ENCODE results near the gene EIF4A3. TPM values are rescaled to one million over a fixed set of nuclear protein-coding genes. Genes with fewer than 3 reads are reported as not detected.

EIF4A3 gene
- total RNA-seq, 1 experiment from 2014 or later = 155 TPM

DNA sequence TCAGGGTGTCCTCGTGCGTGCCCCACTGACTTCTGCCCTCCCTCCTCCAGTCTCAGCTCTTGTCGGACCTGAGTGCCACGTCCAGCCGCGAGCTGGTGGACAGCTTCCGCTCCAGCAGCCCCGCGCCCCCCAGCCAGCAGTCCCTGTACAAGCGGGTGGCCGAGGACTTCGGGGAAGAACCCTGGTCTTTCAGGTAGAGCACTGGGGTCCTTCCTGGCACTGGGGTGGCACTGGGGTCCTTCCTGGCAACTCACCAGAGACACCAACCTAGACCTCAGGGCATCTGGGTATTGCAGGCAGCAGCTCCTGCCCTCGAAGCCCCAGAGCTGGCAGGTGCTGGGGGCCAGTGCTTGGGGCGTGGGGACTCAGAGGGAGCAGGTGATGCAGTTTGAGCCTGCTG, 48.2 kb upstream of the EIF4A3 start:
- POLR2A ChIA-PET (ENCODE audit: low non-redundant PET) = no interaction called here
- Histone ChIP-seq H3K4me1 (ENCODE audit: insufficient read depth, low read length, poor library complexity, severe bottlenecking) (no peaks in the 10 kb centered on the region), H3K9me3 (ENCODE audit: low read depth, low read length, poor library complexity, severe bottlenecking) (no peaks in the 10 kb centered on the region), H3K36me3 (ENCODE audit: insufficient read depth, low read length, poor library complexity, severe bottlenecking) (no peaks in the 10 kb centered on the region), H3K27ac (ENCODE audit: low read depth, low read length, poor library complexity, severe bottlenecking) (no peak overlapping the region), H3K4me3 (ENCODE audit: low read depth, low read length, poor library complexity, severe bottlenecking) (no peak overlapping the region), H3K27me3 (replicated peaks; ENCODE audit: insufficient read depth, low read depth, low read length, poor library complexity) (no peaks in the 10 kb centered on the region)
- no peak for DNase-seq (ENCODE audit: low spot score)
- intact Hi-C loops (cut with micrococcal nuclease; ENCODE audit: unreplicated experiment) = no loop called here
- CTCF ChIA-PET = interaction anchor here (0.9 to 1.2 kb wide), 2 partner anchors 112 to 229 kb away, joined by 3 to 5 read pairs; no protein-coding TSS in a partner anchor
- BruUV-seq (replicated peaks) = no TSS peak
- TF ChIP-seq, protein P1, sequence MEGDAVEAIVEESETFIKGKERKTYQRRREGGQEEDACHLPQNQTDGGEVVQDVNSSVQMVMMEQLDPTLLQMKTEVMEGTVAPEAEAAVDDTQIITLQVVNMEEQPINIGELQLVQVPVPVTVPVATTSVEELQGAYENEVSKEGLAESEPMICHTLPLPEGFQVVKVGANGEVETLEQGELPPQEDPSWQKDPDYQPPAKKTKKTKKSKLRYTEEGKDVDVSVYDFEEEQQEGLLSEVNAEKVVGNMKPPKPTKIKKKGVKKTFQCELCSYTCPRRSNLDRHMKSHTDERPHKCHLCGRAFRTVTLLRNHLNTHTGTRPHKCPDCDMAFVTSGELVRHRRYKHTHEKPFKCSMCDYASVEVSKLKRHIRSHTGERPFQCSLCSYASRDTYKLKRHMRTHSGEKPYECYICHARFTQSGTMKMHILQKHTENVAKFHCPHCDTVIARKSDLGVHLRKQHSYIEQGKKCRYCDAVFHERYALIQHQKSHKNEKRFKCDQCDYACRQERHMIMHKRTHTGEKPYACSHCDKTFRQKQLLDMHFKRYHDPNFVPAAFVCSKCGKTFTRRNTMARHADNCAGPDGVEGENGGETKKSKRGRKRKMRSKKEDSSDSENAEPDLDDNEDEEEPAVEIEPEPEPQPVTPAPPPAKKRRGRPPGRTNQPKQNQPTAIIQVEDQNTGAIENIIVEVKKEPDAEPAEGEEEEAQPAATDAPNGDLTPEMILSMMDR (conservative IDR thresholded peaks at IDR 0.05; ENCODE audit: low read depth, low read length) = no peak
- no peak for TF ChIP-seq EZH2 (IDR thresholded peaks at IDR 0.05; ENCODE audit: borderline replicate concordance, low read depth, low read length, poor library complexity, severe bottlenecking)

DNA sequence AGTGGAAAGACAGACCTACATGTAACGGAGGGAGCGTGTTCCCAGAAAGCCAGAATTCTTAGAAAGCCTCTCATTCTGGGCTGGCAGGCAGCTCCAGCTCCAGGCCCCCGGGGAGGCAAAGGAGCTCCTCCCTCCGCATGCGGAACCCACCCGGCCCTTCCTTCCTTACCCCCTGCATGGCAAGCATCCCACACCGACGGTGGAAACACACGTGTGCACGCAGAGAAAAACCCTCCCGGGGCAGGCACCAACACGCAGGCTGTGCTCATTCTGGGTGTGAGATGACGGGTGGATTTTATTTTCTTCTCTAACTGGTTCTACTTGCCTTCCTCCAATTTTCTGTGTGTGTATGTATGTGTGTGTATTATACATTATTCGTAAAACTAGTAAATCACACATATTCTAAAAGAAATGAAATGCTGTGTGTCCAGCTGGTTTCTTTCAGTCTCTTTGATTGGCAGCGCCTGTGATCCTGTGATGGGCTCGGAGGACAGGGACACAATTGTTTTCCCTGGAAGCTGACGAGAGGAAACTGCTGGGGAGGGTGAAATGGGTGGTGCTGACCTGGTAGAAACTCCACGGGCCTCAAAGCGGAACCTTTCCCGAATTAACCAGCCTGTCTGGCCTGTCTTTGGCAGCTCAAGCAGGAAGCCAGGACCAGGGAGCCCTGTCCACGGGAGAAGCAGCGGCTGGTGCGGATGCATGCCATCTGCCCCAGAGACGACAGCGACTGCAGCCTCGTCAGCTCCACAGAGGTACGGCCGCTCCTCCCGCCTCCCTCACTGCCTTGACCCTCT, 45.1 kb upstream of the EIF4A3 start:
- no peaks in the 10 kb centered on the region for H3K9me3 ChIP-seq (ENCODE audit: low read depth, low read length, poor library complexity, severe bottlenecking)
- no TSS peak for BruUV-seq (replicated peaks)
- intact Hi-C loops (cut with micrococcal nuclease; ENCODE audit: unreplicated experiment) = no loop called here

DNA sequence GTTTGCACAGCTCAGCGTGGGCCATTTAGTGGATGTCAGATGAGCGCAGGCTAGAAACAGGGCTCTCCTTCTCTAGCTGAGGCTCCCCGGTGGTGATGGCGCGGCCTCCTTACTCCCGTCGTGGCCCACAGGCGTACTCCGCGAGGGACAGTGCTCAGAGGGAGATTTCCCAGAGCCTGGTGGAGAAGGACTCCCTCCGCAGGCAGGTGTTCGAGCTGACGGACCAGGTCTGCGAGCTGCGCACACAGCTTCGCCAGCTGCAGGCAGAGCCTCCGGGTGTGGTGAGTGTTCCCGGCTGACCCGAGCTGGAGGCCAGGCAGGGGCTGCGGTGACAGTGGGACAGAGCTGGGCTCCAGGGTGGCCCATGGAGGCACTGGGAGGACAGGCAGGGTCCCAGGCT, 44.3 kb upstream of the EIF4A3 start:
- no TSS peak for BruUV-seq (replicated peaks)
- intact Hi-C loops (cut with micrococcal nuclease; ENCODE audit: unreplicated experiment) = no loop called here
- no peak overlapping the region for H3K4me3 ChIP-seq (ENCODE audit: low read depth, low read length, poor library complexity, severe bottlenecking)
- H3K27ac ChIP-seq (ENCODE audit: low read depth, low read length, poor library complexity, severe bottlenecking) = no peak overlapping the region
- no peak for TF ChIP-seq EZH2 (IDR thresholded peaks at IDR 0.05; ENCODE audit: borderline replicate concordance, low read depth, low read length, poor library complexity, severe bottlenecking)
- DNase-seq (ENCODE audit: low spot score) = no peak
- no peaks in the 10 kb centered on the region for H3K27me3 ChIP-seq (replicated peaks; ENCODE audit: insufficient read depth, low read depth, low read length, poor library complexity)
- POLR2A ChIA-PET (ENCODE audit: low non-redundant PET) = no interaction called here
- CTCF ChIA-PET = no interaction called here
- no peaks in the 10 kb centered on the region for H3K4me1 ChIP-seq (ENCODE audit: insufficient read depth, low read length, poor library complexity, severe bottlenecking)
- H3K36me3 ChIP-seq (ENCODE audit: insufficient read depth, low read length, poor library complexity, severe bottlenecking) = no peaks in the 10 kb centered on the region
- no peaks in the 10 kb centered on the region for H3K9me3 ChIP-seq (ENCODE audit: low read depth, low read length, poor library complexity, severe bottlenecking)

More for the DNA sequence above, 45.1 kb upstream of the EIF4A3 start:
- H3K27me3 ChIP-seq (replicated peaks; ENCODE audit: insufficient read depth, low read depth, low read length, poor library complexity) = no peaks in the 10 kb centered on the region
- ChIA-PET CTCF (no interaction called here), POLR2A (ENCODE audit: low non-redundant PET) (no interaction called here)
- no peak for TF ChIP-seq EZH2 (IDR thresholded peaks at IDR 0.05; ENCODE audit: borderline replicate concordance, low read depth, low read length, poor library complexity, severe bottlenecking)
- TF ChIP-seq, protein P1 (conservative IDR thresholded peaks at IDR 0.05; ENCODE audit: low read depth, low read length) = no peak
- no peak for DNase-seq (ENCODE audit: low spot score)
- no peak overlapping the region for H3K27ac ChIP-seq (ENCODE audit: low read depth, low read length, poor library complexity, severe bottlenecking)
- H3K4me1 ChIP-seq (ENCODE audit: insufficient read depth, low read length, poor library complexity, severe bottlenecking) = no peaks in the 10 kb centered on the region
- H3K4me3 ChIP-seq (ENCODE audit: low read depth, low read length, poor library complexity, severe bottlenecking) = no peak overlapping the region
- H3K36me3 ChIP-seq (ENCODE audit: insufficient read depth, low read length, poor library complexity, severe bottlenecking) = no peaks in the 10 kb centered on the region

DNA sequence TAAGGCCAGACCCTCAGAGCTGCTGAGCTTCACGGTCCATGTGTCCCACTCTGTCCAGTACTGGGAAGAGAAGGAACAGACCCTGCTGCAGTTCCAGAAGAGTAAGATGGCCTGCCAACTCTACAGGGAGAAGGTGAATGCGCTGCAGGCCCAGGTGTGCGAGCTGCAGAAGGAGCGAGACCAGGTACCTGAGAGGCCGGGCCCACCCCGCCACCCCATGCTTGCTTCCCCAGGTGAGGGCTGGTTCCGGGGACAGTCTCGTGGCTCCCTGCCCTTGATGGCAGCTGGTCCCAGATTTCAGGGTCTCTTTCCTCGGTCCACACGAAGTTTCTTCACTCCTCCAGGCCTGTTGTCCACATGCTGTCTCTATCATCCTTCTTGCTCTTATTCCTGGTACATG, 43.8 kb upstream of the EIF4A3 start:
- H3K9me3 ChIP-seq (ENCODE audit: low read depth, low read length, poor library complexity, severe bottlenecking) = no peaks in the 10 kb centered on the region
- H3K4me1 ChIP-seq (ENCODE audit: insufficient read depth, low read length, poor library complexity, severe bottlenecking) = no peaks in the 10 kb centered on the region
- DNase-seq (ENCODE audit: low spot score) = no peak
- no peak overlapping the region for H3K27ac ChIP-seq (ENCODE audit: low read depth, low read length, poor library complexity, severe bottlenecking)
- no TSS peak for BruUV-seq (replicated peaks)
- no peaks in the 10 kb centered on the region for H3K27me3 ChIP-seq (replicated peaks; ENCODE audit: insufficient read depth, low read depth, low read length, poor library complexity)
- H3K4me3 ChIP-seq (ENCODE audit: low read depth, low read length, poor library complexity, severe bottlenecking) = no peak overlapping the region
- no peak for TF ChIP-seq EZH2 (IDR thresholded peaks at IDR 0.05; ENCODE audit: borderline replicate concordance, low read depth, low read length, poor library complexity, severe bottlenecking)
- TF ChIP-seq, protein P1 (conservative IDR thresholded peaks at IDR 0.05; ENCODE audit: low read depth, low read length) = no peak
- CTCF ChIA-PET = no interaction called here
- POLR2A ChIA-PET (ENCODE audit: low non-redundant PET) = no interaction called here
- no peaks in the 10 kb centered on the region for H3K36me3 ChIP-seq (ENCODE audit: insufficient read depth, low read length, poor library complexity, severe bottlenecking)
- intact Hi-C loops (cut with micrococcal nuclease; ENCODE audit: unreplicated experiment) = no loop called here
